Measurements from ENCODE around the gene SUV39H1.
A peak's percentile ranks its signal among the peaks of the same experiment; 100 is the strongest.

Gene SUV39H1

GRCh38 chrX:48696909-48697727 is 584 bp downstream of the SUV39H1 start:
- H3K27ac ChIP-seq (ENCODE audit: low read length, poor library complexity, severe bottlenecking): no peak overlapping the region
- H3K18ac ChIP-seq (ENCODE audit: low read depth in 1 of 2, low read length in 2 of 2): peak overlapping the region in 1 of 2 experiments; percentile 33
- H3K4me1 ChIP-seq (ENCODE audit: control insufficient read depth, insufficient read depth, low read depth, low read length): peaks cover 9% of the 10 kb centered on the region
- no peak overlapping the region for H4K8ac ChIP-seq (ENCODE audit: low read length)
- H3K4me3 ChIP-seq (ENCODE audit: insufficient read depth in 1 of 2, low read depth in 1 of 2, low read length in 2 of 2): peak overlapping the region; percentile 70 to 85
- peaks cover 0 to 14% of the 10 kb centered on the region in 2 experiments for H3K27me3 ChIP-seq (ENCODE audit: control insufficient read depth in 1 of 2, insufficient read depth in 1 of 2, low read length in 2 of 2)
- H2BK120ac ChIP-seq (ENCODE audit: low read depth, low read length): no peak overlapping the region
- no peak overlapping the region for H2AFZ ChIP-seq (ENCODE audit: low read depth, low read length)
- WGBS: 1% methylated on average over 29 of the region's 56 CpGs
- peaks cover 17% of the 10 kb centered on the region for H3K79me1 ChIP-seq (replicated peaks; ENCODE audit: low read length, poor library complexity, severe bottlenecking)
- H3K9me3 ChIP-seq (ENCODE audit: control insufficient read depth, low read length): peaks cover 3% of the 10 kb centered on the region
- peak overlapping the region; percentile 81 for H3K4me2 ChIP-seq (ENCODE audit: low read length, poor library complexity, severe bottlenecking)
- H2AK5ac ChIP-seq (ENCODE audit: low read length, severe bottlenecking): no peak overlapping the region
- H3K23ac ChIP-seq (ENCODE audit: low read length in 2 of 2): no peak overlapping the region
- H3K4ac ChIP-seq (ENCODE audit: low read depth in 1 of 2, low read length in 2 of 2): no peak overlapping the region
- H2BK5ac ChIP-seq (ENCODE audit: low read depth, low read length, poor library complexity, severe bottlenecking): no peak overlapping the region
- H3K9ac ChIP-seq (ENCODE audit: low read length): peak overlapping the region; percentile 87
- DNase-seq: peak; percentile 22
- peaks cover 24 to 28% of the 10 kb centered on the region in 2 experiments for H3K36me3 ChIP-seq (ENCODE audit: control insufficient read depth in 1 of 2, insufficient read depth in 2 of 2, low read depth in 1 of 2, low read length in 2 of 2)
- H2BK12ac ChIP-seq (ENCODE audit: low read length in 2 of 2): no peak overlapping the region
- no peak overlapping the region for H2BK15ac ChIP-seq (ENCODE audit: low read depth, poor library complexity, severe bottlenecking)
- no peak overlapping the region for H3K14ac ChIP-seq (ENCODE audit: low read length in 2 of 2)
- H4K91ac ChIP-seq (ENCODE audit: low read length): no peak overlapping the region

- Histone ChIP-seq H2BK12ac (ENCODE audit: low read length in 2 of 2) (no peak overlapping the region), H3K4me2 (ENCODE audit: low read length, poor library complexity, severe bottlenecking) (no peak overlapping the region), H3K27me3 (ENCODE audit: control insufficient read depth in 1 of 2, insufficient read depth in 1 of 2, low read length in 2 of 2) (peaks cover 0 to 13% of the 10 kb centered on the region in 2 experiments), H2AK5ac (ENCODE audit: low read length, severe bottlenecking) (no peak overlapping the region), H3K79me1 (replicated peaks; ENCODE audit: low read length, poor library complexity, severe bottlenecking) (peaks cover 26% of the 10 kb centered on the region), H2AFZ (ENCODE audit: low read depth, low read length) (no peak overlapping the region), H3K4me3 (ENCODE audit: insufficient read depth in 1 of 2, low read depth in 1 of 2, low read length in 2 of 2) (no peak overlapping the region), H2BK120ac (ENCODE audit: low read depth, low read length) (no peak overlapping the region), H3K14ac (ENCODE audit: low read length in 2 of 2) (no peak overlapping the region), H3K23ac (ENCODE audit: low read length in 2 of 2) (no peak overlapping the region), H4K91ac (ENCODE audit: low read length) (no peak overlapping the region), H4K8ac (ENCODE audit: low read length) (no peak overlapping the region), H3K9me3 (ENCODE audit: control insufficient read depth, low read length) (peaks cover 3% of the 10 kb centered on the region), H3K18ac (ENCODE audit: low read depth in 1 of 2, low read length in 2 of 2) (no peak overlapping the region), H3K9ac (ENCODE audit: low read length) (no peak overlapping the region), H2BK5ac (ENCODE audit: low read depth, low read length, poor library complexity, severe bottlenecking) (no peak overlapping the region), H3K4ac (ENCODE audit: low read depth in 1 of 2, low read length in 2 of 2) (no peak overlapping the region), H3K4me1 (ENCODE audit: control insufficient read depth, insufficient read depth, low read depth, low read length) (peaks cover 9% of the 10 kb centered on the region), H3K27ac (ENCODE audit: low read length, poor library complexity, severe bottlenecking) (no peak overlapping the region), H2BK15ac (ENCODE audit: low read depth, poor library complexity, severe bottlenecking) (no peak overlapping the region), H3K36me3 (ENCODE audit: control insufficient read depth in 1 of 2, insufficient read depth in 2 of 2, low read depth in 1 of 2, low read length in 2 of 2) (peaks cover 33 to 34% of the 10 kb centered on the region in 2 experiments)
- DNase-seq: no peak
- WGBS: 79% methylated on average over 4 of the region's 5 CpGs
These were observed 1.8 kb downstream of the SUV39H1 start for GRCh38 chrX:48698306-48698705.

- Histone ChIP-seq H3K4ac (ENCODE audit: low read depth in 1 of 2, low read length in 2 of 2) (no peak overlapping the region), H3K4me2 (ENCODE audit: low read length, poor library complexity, severe bottlenecking) (no peak overlapping the region), H3K9ac (ENCODE audit: low read length) (no peak overlapping the region), H3K27me3 (ENCODE audit: control insufficient read depth in 1 of 2, insufficient read depth in 1 of 2, low read length in 2 of 2) (peaks cover 0 to 10% of the 10 kb centered on the region in 2 experiments), H3K23ac (ENCODE audit: low read length in 2 of 2) (no peak overlapping the region), H4K8ac (ENCODE audit: low read length) (no peak overlapping the region), H2BK12ac (ENCODE audit: low read length in 2 of 2) (no peak overlapping the region), H2AFZ (ENCODE audit: low read depth, low read length) (no peak overlapping the region), H4K91ac (ENCODE audit: low read length) (no peak overlapping the region), H2BK120ac (ENCODE audit: low read depth, low read length) (no peak overlapping the region), H3K4me1 (ENCODE audit: control insufficient read depth, insufficient read depth, low read depth, low read length) (peaks cover 9% of the 10 kb centered on the region), H3K4me3 (ENCODE audit: insufficient read depth in 1 of 2, low read depth in 1 of 2, low read length in 2 of 2) (no peak overlapping the region), H3K9me3 (ENCODE audit: control insufficient read depth, low read length) (peaks cover 3% of the 10 kb centered on the region), H3K14ac (ENCODE audit: low read length in 2 of 2) (no peak overlapping the region), H3K27ac (ENCODE audit: low read length, poor library complexity, severe bottlenecking) (no peak overlapping the region), H2BK15ac (ENCODE audit: low read depth, poor library complexity, severe bottlenecking) (no peak overlapping the region), H3K79me1 (replicated peaks; ENCODE audit: low read length, poor library complexity, severe bottlenecking) (peaks cover 27% of the 10 kb centered on the region), H3K18ac (ENCODE audit: low read depth in 1 of 2, low read length in 2 of 2) (no peak overlapping the region), H3K36me3 (ENCODE audit: control insufficient read depth in 1 of 2, insufficient read depth in 2 of 2, low read depth in 1 of 2, low read length in 2 of 2) (peaks cover 34 to 40% of the 10 kb centered on the region in 2 experiments), H2AK5ac (ENCODE audit: low read length, severe bottlenecking) (no peak overlapping the region), H2BK5ac (ENCODE audit: low read depth, low read length, poor library complexity, severe bottlenecking) (no peak overlapping the region)
- DNase-seq: no peak
- WGBS: 98% methylated on average over 23 of the region's 23 CpGs
These were observed 3.7 kb downstream of the SUV39H1 start for GRCh38 chrX:48700246-48700645.

GRCh38 chrX:48700951-48701653 is 4.6 kb downstream of the SUV39H1 start:
- H3K4me2 ChIP-seq (ENCODE audit: low read length, poor library complexity, severe bottlenecking): no peak overlapping the region
- peaks cover 33% of the 10 kb centered on the region for H3K79me1 ChIP-seq (replicated peaks; ENCODE audit: low read length, poor library complexity, severe bottlenecking)
- DNase-seq: no peak
- no peak overlapping the region for H2BK5ac ChIP-seq (ENCODE audit: low read depth, low read length, poor library complexity, severe bottlenecking)
- H3K4ac ChIP-seq (ENCODE audit: low read depth in 1 of 2, low read length in 2 of 2): no peak overlapping the region
- H2AK5ac ChIP-seq (ENCODE audit: low read length, severe bottlenecking): no peak overlapping the region
- H3K27ac ChIP-seq (ENCODE audit: low read length, poor library complexity, severe bottlenecking): no peak overlapping the region
- no peak overlapping the region for H3K14ac ChIP-seq (ENCODE audit: low read length in 2 of 2)
- H3K9ac ChIP-seq (ENCODE audit: low read length): no peak overlapping the region
- no peak overlapping the region for H4K91ac ChIP-seq (ENCODE audit: low read length)
- no peaks in the 10 kb centered on the region for H3K9me3 ChIP-seq (ENCODE audit: control insufficient read depth, low read length)
- H3K27me3 ChIP-seq (ENCODE audit: control insufficient read depth in 1 of 2, insufficient read depth in 1 of 2, low read length in 2 of 2): peaks cover 0 to 10% of the 10 kb centered on the region in 2 experiments
- no peak overlapping the region for H2BK120ac ChIP-seq (ENCODE audit: low read depth, low read length)
- H3K36me3 ChIP-seq (ENCODE audit: control insufficient read depth in 1 of 2, insufficient read depth in 2 of 2, low read depth in 1 of 2, low read length in 2 of 2): peaks cover 34 to 49% of the 10 kb centered on the region in 2 experiments
- peaks cover 2% of the 10 kb centered on the region for H3K4me1 ChIP-seq (ENCODE audit: control insufficient read depth, insufficient read depth, low read depth, low read length)
- H2BK15ac ChIP-seq (ENCODE audit: low read depth, poor library complexity, severe bottlenecking): no peak overlapping the region
- no peak overlapping the region for H2AFZ ChIP-seq (ENCODE audit: low read depth, low read length)
- 90% methylated on average over 1 of the region's 3 CpGs for WGBS
- H3K4me3 ChIP-seq (ENCODE audit: insufficient read depth in 1 of 2, low read depth in 1 of 2, low read length in 2 of 2): no peak overlapping the region
- no peak overlapping the region for H3K18ac ChIP-seq (ENCODE audit: low read depth in 1 of 2, low read length in 2 of 2)
- no peak overlapping the region for H2BK12ac ChIP-seq (ENCODE audit: low read length in 2 of 2)
- H4K8ac ChIP-seq (ENCODE audit: low read length): no peak overlapping the region
- H3K23ac ChIP-seq (ENCODE audit: low read length in 2 of 2): no peak overlapping the region
